K562 (cell line): ENCODE measurements around the gene UBE2V1. TPM values are rescaled to one million over a fixed set of nuclear protein-coding genes. Genes with fewer than 3 reads are reported as not detected.
A peak's percentile ranks its signal among the peaks of the same experiment; 100 is the strongest.

Source experiments
- C11orf30 ChIP-seq: fragments of 450-650 bp; IDR thresholded peaks from 2 replicates; pipeline ENCODE4 v1.6.1; 2016; ENCODE audit warnings: low read depth, mild to moderate bottlenecking
- FOXA1 ChIP-seq: fragments of 450-650 bp; IDR thresholded peaks from 2 replicates; pipeline ENCODE4 v1.6.1; 2016; ENCODE audit warnings: mild to moderate bottlenecking, borderline replicate concordance
- GATA2 ChIP-seq: sonication (generic); formaldehyde crosslinking; IDR thresholded peaks from 2 replicates; pipeline ENCODE4 v1.4.0; 2020; ENCODE audit warnings: mild to moderate bottlenecking, missing genetic modification reagents
- HCFC1 ChIP-seq: IDR thresholded peaks from 2 replicates; pipeline ENCODE4 v1.6.1; 2012; ENCODE audit warnings: low read depth, low read length, improper control_type of control experiment
- HSF4 ChIP-seq: fragments of 250-450 bp; sonication (Bioruptor Pico); IDR thresholded peaks from 2 replicates; pipeline ENCODE4 v2.1.2; 2022; ENCODE audit warnings: mild to moderate bottlenecking, moderate library complexity, borderline replicate concordance
- IRF9 ChIP-seq: fragments of 450-650 bp; IDR thresholded peaks from 2 replicates; pipeline ENCODE4 v1.6.1; 2016; ENCODE audit warnings: missing biosample characterization, missing genetic modification characterization
- KLF6 ChIP-seq: fragments of 250-450 bp; sonication (Bioruptor Pico); IDR thresholded peaks from 2 replicates; pipeline ENCODE4 v1.4.0; 2020; ENCODE audit warnings: mild to moderate bottlenecking, moderate library complexity, borderline replicate concordance
- NCOA1 ChIP-seq: fragments of 450-650 bp; IDR thresholded peaks from 2 replicates; pipeline ENCODE4 v1.6.1; 2016; ENCODE audit warnings: low read depth
- RAD51 ChIP-seq: fragments of 450-650 bp; IDR thresholded peaks from 2 replicates; pipeline ENCODE4 v1.7.1; 2016; ENCODE audit warnings: low read depth, mild to moderate bottlenecking, borderline replicate concordance
- RBM25 ChIP-seq: fragments of 200-400 bp; formaldehyde crosslinking; IDR thresholded peaks from 2 replicates; pipeline ENCODE4 v1.6.1; 2018; ENCODE audit warnings: low read length, low read depth, moderate library complexity; ENCODE audit not compliant: severe bottlenecking
- SMAD2 ChIP-seq: fragments of 150-350 bp; IDR thresholded peaks from 2 replicates; pipeline ENCODE4 v1.6.1; 2014; ENCODE audit warnings: low read depth, mild to moderate bottlenecking, low read length
- SMAD3 ChIP-seq: fragments of 450-650 bp; formaldehyde crosslinking; conservative IDR thresholded peaks from 2 replicates; pipeline ENCODE4 v1.4.0; 2020; ENCODE audit warnings: mild to moderate bottlenecking
- SMARCC2 ChIP-seq: fragments of 450-650 bp; IDR thresholded peaks from 2 replicates; pipeline ENCODE4 v1.6.1; 2017; ENCODE audit warnings: antibody characterized with exemption, moderate library complexity, mild to moderate bottlenecking, low read depth
- THAP7 ChIP-seq: fragments of 250-450 bp; sonication (Bioruptor Pico); IDR thresholded peaks from 2 replicates; pipeline ENCODE4 v1.5.0; 2021
- TOE1 ChIP-seq, 2 experiments: fragments of 450-650 bp in 1 of 2; sonication (generic) in 1 of 2; formaldehyde crosslinking in 1 of 2; IDR thresholded peaks; 2 replicates each; pipeline versions ENCODE4 v1.7.1 to v1.8.0; 2016 to 2022; ENCODE audit warnings: borderline replicate concordance in 2 of 2, mild to moderate bottlenecking in 2 of 2, antibody characterized with exemption in 1 of 2, inconsistent platforms in 1 of 2, low read depth in 1 of 2, missing genetic modification reagents in 1 of 2, moderate library complexity in 1 of 2
- ZBTB9 ChIP-seq: fragments of 450-650 bp; formaldehyde crosslinking; IDR thresholded peaks from 2 replicates; pipeline ENCODE4 v1.4.0; 2020; ENCODE audit warnings: mild to moderate bottlenecking, moderate library complexity
- ZC3H8 ChIP-seq: fragments of 450-650 bp; IDR thresholded peaks from 2 replicates; pipeline ENCODE4 v1.6.1; 2017
- ZHX1 ChIP-seq: fragments of 150-350 bp; conservative IDR thresholded peaks from 2 replicates; pipeline ENCODE4 v1.6.1; 2014; ENCODE audit warnings: low read length
- ZNF184 ChIP-seq: sonication (generic); formaldehyde crosslinking; IDR thresholded peaks from 2 replicates; pipeline ENCODE4 v1.5.0; 2020; ENCODE audit warnings: missing genetic modification reagents
- ZNF282 ChIP-seq: sonication (generic); formaldehyde crosslinking; IDR thresholded peaks from 2 replicates; pipeline ENCODE4 v1.8.1; 2023; ENCODE audit warnings: missing genetic modification reagents
- ZNF584 ChIP-seq: fragments of 200-800 bp; sonication (Bioruptor generic); IDR thresholded peaks from 2 replicates; pipeline ENCODE4 v1.6.1; 2016; ENCODE audit warnings: low read depth, mild to moderate bottlenecking, missing genetic modification characterization, missing compliant biosample characterization
- ZNF717 ChIP-seq: fragments of 250-450 bp; sonication (Bioruptor Pico); IDR thresholded peaks from 2 replicates; pipeline ENCODE4 v1.5.0; 2021
- polyA plus RNA-seq, 8 experiments: library from polyadenylated mRNA; depleted of rRNA in 4 of 8; stranded (reverse) in 5 of 8; unstranded in 3 of 8; fragments of >200 nt; fragmentation: Nextera tagmentation in 2 of 8; fragmentation: Illumina TruSeq in 1 of 8; extraction: Ambion mirVana in 2 of 8; extraction: Trizol in 1 of 8; gene quantifications; 2 replicates each; pipeline versions ENCODE4 v1.2.1 to v1.2.3, GENCODE V29; 2011 to 2014; ENCODE audit warnings: inconsistent platforms in 1 of 8, missing spikeins in 1 of 8
- total RNA-seq, 7 experiments: library from RNA; depleted of rRNA in 6 of 7; stranded (reverse); fragments of >200 nt in 6 of 7; fragmentation: Illumina TruSeq in 2 of 7; extraction: Trizol in 2 of 7; gene quantifications; 2 replicates each; pipeline versions ENCODE4 v1.2.1 to v1.2.3, GENCODE V29; 2011 to 2021; ENCODE audit warnings: low replicate concordance in 1 of 7

The UBE2V1 gene
- total and polyA plus RNA-seq, 9 of the 15 experiments (the other 6 are each of a cell fraction or from before 2014, with no cell fraction given): 93.0 to 357 (median 119) TPM

- TF ChIP-seq ZHX1 (0 out of 2 replicates have a peak, but pooled peaks have one; percentile 23), RBM25 (peak; percentile 81), SMAD2 (no peak), ZNF282 (CRISPR knock-in tag) (no peak), HCFC1 (peak; percentile 98), NCOA1 (no peak), KLF6 (no peak), RAD51 (no peak), FOXA1 (no peak), ZNF717 (no peak), C11orf30 (peak; percentile 11; the same call in 1 of the 2 replicates), HSF4 (CRISPR knock-in tag) (no peak), THAP7 (no peak), ZBTB9 (0 out of 2 replicates have a peak, but pooled peaks have one; percentile 15), SMAD3 (CRISPR knock-in tag) (no peak), IRF9 (no peak), ZC3H8 (no peak), GATA2 (CRISPR knock-in tag) (no peak), ZNF184 (CRISPR knock-in tag) (no peak), ZNF584 (no peak), TOE1 (IDR thresholded peaks at IDR 0.05; ENCODE audit: borderline replicate concordance) (no peak), TOE1 (CRISPR knock-in tag; IDR thresholded peaks at IDR 0.05; ENCODE audit: borderline replicate concordance, low read depth) (no peak), SMARCC2 (no peak)
Measured at GRCh38 chr20:50115591-50116367, 2.8 kb upstream of the UBE2V1 start (continued).
